ENCODE measurements around the gene PLTP. TPM values are rescaled to one million over a fixed set of nuclear protein-coding genes. Genes with fewer than 3 reads are reported as not detected.
A peak's percentile ranks its signal among the peaks of the same experiment; 100 is the strongest.

The PLTP gene
- total and polyA plus RNA-seq, 2 of the 13 experiments (the other 11 are each of a cell fraction or from before 2014, with no cell fraction given), result 16.9 to 28.6 TPM

- peak; percentile 78 for TF ChIP-seq SPEN (CRISPR knock-in tag; IDR thresholded peaks at IDR 0.05; ENCODE audit: low read depth)
- no peak for TF ChIP-seq ZNF432 (CRISPR knock-in tag; IDR thresholded peaks at IDR 0.05; ENCODE audit: borderline replicate concordance)
- 0 out of 2 replicates have a peak, but pooled peaks have one; percentile 12 for TF ChIP-seq GZF1 (CRISPR knock-in tag; IDR thresholded peaks at IDR 0.05)
- no peak for TF ChIP-seq ZBTB40 (IDR thresholded peaks at IDR 0.05)
- peak; percentile 82 for TF ChIP-seq ZBTB40 (CRISPR knock-in tag; IDR thresholded peaks at IDR 0.05)
- TF ChIP-seq MAF1 (CRISPR knock-in tag; IDR thresholded peaks at IDR 0.05; ENCODE audit: borderline replicate concordance), result peak; percentile 79; the same call in 1 of the 2 replicates
- no peak; the same call in 1 of the 2 replicates for TF ChIP-seq ZNF326 (CRISPR knock-in tag; IDR thresholded peaks at IDR 0.05; ENCODE audit: borderline replicate concordance)
- peak; percentile 79; the same call in 1 of the 2 replicates for TF ChIP-seq BORCS8-MEF2B (CRISPR knock-in tag; IDR thresholded peaks at IDR 0.05)
- TF ChIP-seq ZNF556 (CRISPR knock-in tag; IDR thresholded peaks at IDR 0.05; ENCODE audit: borderline replicate concordance), result peak; percentile 98
- TF ChIP-seq RBM39 (IDR thresholded peaks at IDR 0.05; ENCODE audit: low read depth, low read length, poor library complexity, severe bottlenecking), result peak; percentile 89
- TF ChIP-seq ZZZ3 (CRISPR knock-in tag; IDR thresholded peaks at IDR 0.05; ENCODE audit: borderline replicate concordance), result peak; percentile 25; the same call in 1 of the 2 replicates
- no peak for TF ChIP-seq SYNCRIP (IDR thresholded peaks at IDR 0.05; ENCODE audit: insufficient read depth, low read depth, low read length)
- no peak for TF ChIP-seq ZNF17 (CRISPR knock-in tag; IDR thresholded peaks at IDR 0.05)
- TF ChIP-seq FUBP1 (CRISPR knock-in tag; IDR thresholded peaks at IDR 0.05; ENCODE audit: borderline replicate concordance), result no peak
These were observed 22.8 kb upstream of the PLTP start, which contains the start of gene PCIF1 (continued) for GRCh38 chr20:45934586-45935415.

All from HepG2 (cell line).